ENCODE data around the gene COPE. TPM values are rescaled to one million over a fixed set of nuclear protein-coding genes. Genes with fewer than 3 reads are reported as not detected.

Gene COPE
- total RNA-seq, result 128 TPM
- long read RNA-seq, transcript COPE-201 (10 exons, 1,141 nt), result major isoform, 225 of 254 reads
- long read RNA-seq, partial matches to known transcripts, result 7 of 254 reads
- long read RNA-seq, other reads (novel, unspliced or antisense), result 17 of 254 reads

DNA sequence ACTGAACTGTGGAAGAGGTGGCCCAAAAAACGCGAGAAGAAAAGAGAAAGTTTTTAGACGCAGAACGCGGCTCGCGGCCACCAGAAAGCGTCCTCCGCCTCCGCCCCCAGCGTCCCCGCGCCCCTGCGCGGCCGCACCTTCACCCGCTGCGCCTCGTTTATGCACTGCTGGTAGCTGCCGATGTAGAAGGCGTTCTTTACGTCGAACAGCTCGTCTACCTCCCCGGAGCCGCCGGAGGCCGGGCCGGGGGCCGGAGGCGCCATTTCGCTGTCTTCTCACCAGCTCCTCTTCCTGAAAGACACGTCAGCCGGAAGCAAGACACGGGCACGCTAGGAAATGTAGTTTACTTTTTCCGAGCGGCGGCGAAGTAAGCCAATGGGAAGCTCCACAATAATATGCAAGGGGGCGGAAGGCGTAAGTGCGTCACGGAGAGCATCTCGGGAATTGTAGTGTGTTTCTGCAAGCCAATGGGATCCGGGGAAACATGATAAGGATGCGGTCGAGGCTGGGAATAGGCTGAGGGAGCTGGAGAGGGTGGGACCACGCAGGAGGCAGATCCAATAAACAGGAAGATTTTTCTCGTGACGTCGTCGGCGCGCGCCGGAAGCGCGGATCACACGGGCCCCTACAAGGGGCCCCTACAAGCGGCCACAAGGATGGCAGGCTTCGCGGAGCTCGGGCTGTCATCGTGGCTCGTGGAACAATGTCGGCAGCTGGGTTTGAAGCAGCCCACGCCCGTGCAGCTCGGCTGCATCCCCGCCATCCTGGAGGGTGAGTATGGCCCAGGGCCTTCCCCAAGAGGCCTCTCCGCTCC, at the start of gene COPE, which contains the start of gene DDX49:
COPE (minus strand) TSS at position 302 of the 814 bp plus-strand sequence; CDS start at position 263, 39 bp downstream.
DDX49 (plus strand) TSS at position 630 of the 814 bp plus-strand sequence; CDS start at position 657, 27 bp downstream.
- H3K4me1 ChIP-seq, result peaks cover 51% of the 10 kb centered on the region
- intact Hi-C loops (cut with micrococcal nuclease), result no loop called here
- TF ChIP-seq, protein P1, sequence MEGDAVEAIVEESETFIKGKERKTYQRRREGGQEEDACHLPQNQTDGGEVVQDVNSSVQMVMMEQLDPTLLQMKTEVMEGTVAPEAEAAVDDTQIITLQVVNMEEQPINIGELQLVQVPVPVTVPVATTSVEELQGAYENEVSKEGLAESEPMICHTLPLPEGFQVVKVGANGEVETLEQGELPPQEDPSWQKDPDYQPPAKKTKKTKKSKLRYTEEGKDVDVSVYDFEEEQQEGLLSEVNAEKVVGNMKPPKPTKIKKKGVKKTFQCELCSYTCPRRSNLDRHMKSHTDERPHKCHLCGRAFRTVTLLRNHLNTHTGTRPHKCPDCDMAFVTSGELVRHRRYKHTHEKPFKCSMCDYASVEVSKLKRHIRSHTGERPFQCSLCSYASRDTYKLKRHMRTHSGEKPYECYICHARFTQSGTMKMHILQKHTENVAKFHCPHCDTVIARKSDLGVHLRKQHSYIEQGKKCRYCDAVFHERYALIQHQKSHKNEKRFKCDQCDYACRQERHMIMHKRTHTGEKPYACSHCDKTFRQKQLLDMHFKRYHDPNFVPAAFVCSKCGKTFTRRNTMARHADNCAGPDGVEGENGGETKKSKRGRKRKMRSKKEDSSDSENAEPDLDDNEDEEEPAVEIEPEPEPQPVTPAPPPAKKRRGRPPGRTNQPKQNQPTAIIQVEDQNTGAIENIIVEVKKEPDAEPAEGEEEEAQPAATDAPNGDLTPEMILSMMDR (IDR thresholded peaks at IDR 0.05; ENCODE audit: borderline replicate concordance), result no peak

DNA sequence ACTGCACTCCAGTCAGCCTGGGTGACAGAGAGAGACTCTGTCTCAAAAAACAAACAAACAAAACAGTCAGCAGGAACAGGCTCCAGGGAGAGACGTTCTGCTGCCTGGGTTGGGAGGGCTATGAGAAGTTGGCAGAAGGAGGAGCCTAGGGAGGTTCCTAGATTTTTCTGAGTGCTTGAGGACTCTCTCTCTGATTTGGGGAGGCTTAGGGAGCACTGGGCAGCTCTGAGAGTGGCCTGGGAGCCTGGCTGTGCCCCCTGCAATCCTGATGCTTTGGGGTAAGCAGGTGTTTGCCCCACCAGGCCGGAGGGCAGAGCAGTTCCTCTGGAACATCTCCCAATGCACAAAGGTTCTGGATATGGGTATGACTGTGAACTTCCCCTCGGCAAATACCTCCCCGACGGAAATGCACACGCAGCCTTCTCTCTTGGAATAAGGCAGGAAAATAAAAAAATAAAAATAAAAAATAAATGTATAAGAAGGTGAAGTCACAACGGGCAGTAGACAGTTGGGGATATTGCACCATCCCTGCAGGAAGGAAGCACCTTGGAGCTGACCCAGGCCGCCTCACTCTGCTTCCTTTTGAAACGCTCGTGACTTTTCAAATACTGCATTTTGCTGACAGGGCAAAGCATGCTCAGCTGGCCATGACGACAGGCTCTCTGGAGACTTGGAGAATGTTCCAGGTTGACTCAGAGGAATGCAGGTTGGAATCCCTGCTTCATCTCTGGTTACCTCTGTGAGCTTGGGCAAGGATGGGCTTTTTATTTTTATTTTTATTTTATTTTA, 48.4 kb upstream of the COPE start:
- Histone ChIP-seq H3K27ac (replicated peaks) (peak overlapping the region; percentile 74), H3K4me1 (peaks cover 12% of the 10 kb centered on the region)
- TF ChIP-seq, protein P1 (IDR thresholded peaks at IDR 0.05; ENCODE audit: borderline replicate concordance), result no peak

More for the DNA sequence above, at the start of gene COPE, which contains the start of gene DDX49:
- no peaks in the 10 kb centered on the region for H3K9me3 ChIP-seq (replicated peaks)
- H3K27ac ChIP-seq (replicated peaks), result peak within 1 kb of the TSS; percentile 96
- DNase-seq, result peak; percentile 98
- peaks cover 43% of the 10 kb centered on the region for H3K36me3 ChIP-seq
- H3K27me3 ChIP-seq (ENCODE audit: low read depth), result no peaks in the 10 kb centered on the region
- H3K4me3 ChIP-seq, result peak within 1 kb of the TSS; percentile 94

DNA sequence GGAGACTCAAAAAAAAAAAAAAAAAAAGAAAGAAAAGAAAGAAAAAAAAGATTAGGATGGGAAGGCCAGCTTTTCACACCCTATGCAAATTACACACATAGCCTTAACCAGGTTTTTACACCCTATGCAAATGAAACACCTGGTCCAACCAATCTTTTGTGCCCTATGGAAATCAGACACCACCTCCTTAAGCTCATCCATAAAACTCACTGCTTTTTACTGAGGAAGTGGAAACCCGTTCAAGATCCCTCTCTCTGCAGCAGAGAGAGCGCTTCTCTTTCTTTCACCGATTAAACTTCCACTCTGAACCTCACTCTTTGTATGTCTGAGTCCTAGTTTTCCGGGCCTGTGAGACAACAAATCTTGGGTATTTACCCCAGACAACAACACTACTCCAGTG, 47.1 kb upstream of the COPE start:
- Histone ChIP-seq H3K4me3 (no peak overlapping the region), H3K27ac (replicated peaks) (peak overlapping the region; percentile 74), H3K36me3 (no peaks in the 10 kb centered on the region), H3K27me3 (ENCODE audit: low read depth) (peaks cover 25% of the 10 kb centered on the region), H3K9me3 (replicated peaks) (no peaks in the 10 kb centered on the region), H3K4me1 (peaks cover 6% of the 10 kb centered on the region)
- TF ChIP-seq, protein P1 (IDR thresholded peaks at IDR 0.05; ENCODE audit: borderline replicate concordance), result no peak
- intact Hi-C loops (cut with micrococcal nuclease), result no loop called here
- DNase-seq, result no peak

More for the DNA sequence above, 48.4 kb upstream of the COPE start:
- peak; percentile 60 for DNase-seq
- peaks cover 13% of the 10 kb centered on the region for H3K27me3 ChIP-seq (ENCODE audit: low read depth)
- H3K4me3 ChIP-seq, result no peak overlapping the region
- H3K9me3 ChIP-seq (replicated peaks), result no peaks in the 10 kb centered on the region
- intact Hi-C loops (cut with micrococcal nuclease), result no loop called here
- no peaks in the 10 kb centered on the region for H3K36me3 ChIP-seq

DNA sequence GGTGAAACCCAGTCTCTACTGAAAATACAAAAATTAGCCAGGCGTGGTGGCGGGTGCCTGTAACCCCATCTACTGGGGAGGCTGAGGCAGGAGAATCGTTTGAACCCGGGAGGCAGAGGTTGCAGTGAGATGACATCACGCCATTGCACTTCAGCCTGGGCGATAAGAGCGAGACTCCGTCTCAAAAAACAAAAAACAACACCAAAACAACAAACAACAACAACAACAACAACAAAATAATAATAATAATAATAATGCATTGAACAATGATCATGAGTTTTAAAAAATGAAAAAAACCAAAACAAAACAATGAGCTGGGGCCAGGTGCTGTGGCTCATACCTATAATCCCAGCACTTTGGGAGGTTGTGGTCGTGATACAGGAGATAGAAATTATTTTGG, 44.9 kb upstream of the COPE start:
- Histone ChIP-seq H3K27me3 (ENCODE audit: low read depth) (peaks cover 36% of the 10 kb centered on the region), H3K36me3 (no peaks in the 10 kb centered on the region), H3K27ac (replicated peaks) (no peak overlapping the region), H3K4me3 (no peak overlapping the region), H3K9me3 (replicated peaks) (no peaks in the 10 kb centered on the region), H3K4me1 (peaks cover 6% of the 10 kb centered on the region)
- DNase-seq, result no peak
- intact Hi-C loops (cut with micrococcal nuclease), result no loop called here
- TF ChIP-seq, protein P1 (IDR thresholded peaks at IDR 0.05; ENCODE audit: borderline replicate concordance), result no peak
